HT-29 (cell line): ENCODE results near the gene KIF9. TPM values are rescaled to one million over a fixed set of nuclear protein-coding genes. Genes with fewer than 3 reads are reported as not detected.
"Not testable (repeated sequence)": the region's sequence is repeated elsewhere in the genome, so short reads cannot be mapped to it uniquely, and the experiment has no call there.

Experiments used
- DNase-seq: peaks from one replicate; pipeline ENCODE4 v3.0.0-alpha.2; 2015; ENCODE audit warnings: low spot score
- small RNA-seq: library from RNA; depleted of rRNA; stranded (forward); fragments of <200 nt; gene quantifications from one replicate; pipeline ENCODE3, GENCODE V24; 2014
- total RNA-seq: library from RNA; depleted of rRNA; stranded (reverse); fragments of >200 nt; shearing (Covaris generic); gene quantifications from 2 replicates; pipeline ENCODE4 v1.2.3, GENCODE V29; 2014; rRNA removed

Gene KIF9
- total RNA-seq, 1 experiment from 2014 or later = 28.7 TPM

GRCh38 chr3:47181685-47182084 lies 100.9 kb downstream of the KIF9 start:
- not testable (repeated sequence) for DNase-seq

GRCh38 chr3:47180011-47180410 lies 102.6 kb downstream of the KIF9 start:
- DNase-seq = not testable (repeated sequence)

Small RNAs within 50 kb of the gene (small RNA-seq; reads per million reads assigned to genes)
- 12.5 reads per million, percentile 89 among the genes with 10 or more reads in this experiment for gene SNORD13P3

Other genes with a start within 250 kb of the KIF9 start
- 8.7 and 13.4 TPM in 2 replicates for gene SETD2, start 118.7 kb downstream of the KIF9 start, total RNA-seq
- 11.5 TPM in 2 replicates for gene KLHL18, start 145 bp upstream of the KIF9 start, total RNA-seq
- gene PTPN23, start 98.2 kb upstream of the KIF9 start, total RNA-seq = 13.9 and 16.6 TPM in 2 replicates
- 83.0 and 88.1 TPM in 2 replicates for gene SCAP, start 193.1 kb upstream of the KIF9 start, total RNA-seq
- gene ELP6, start 230.9 kb upstream of the KIF9 start, total RNA-seq = 34.9 and 41.2 TPM in 2 replicates